Heart right ventricle (tissue), 16 donors: ENCODE results near the gene MID1IP1. TPM values are rescaled to one million over a fixed set of nuclear protein-coding genes. Genes with fewer than 3 reads are reported as not detected.

Experiments used
- ATAC-seq, 8 donors: fragments of 200-7000 bp; cut with Tn5 transposase; one replicate each; pipeline ENCODE4 v1.9.1; 2020; ENCODE audit warnings: mild to moderate bottlenecking in 8 of 8, moderate library complexity in 8 of 8, moderate number of reproducible peaks in 1 of 8
- DNase-seq, 2 donors: peaks; one replicate each; pipeline ENCODE4 v3.0.0-alpha.2; 2020
- H3K27ac ChIP-seq, 10 donors: fragments of 200-600 bp; sonication (generic) in 2 of 10; one replicate each; pipeline versions ENCODE4 v1.5.0 to v1.8.0; 2020 to 2022; ENCODE audit warnings: mild to moderate bottlenecking in 3 of 10
- H3K27me3 ChIP-seq, 7 donors: fragments of 200-600 bp; one replicate each; pipeline ENCODE4 v1.8.0; 2021 to 2022; ENCODE audit warnings: mild to moderate bottlenecking in 2 of 7
- H3K36me3 ChIP-seq, 9 donors: fragments of 200-600 bp; sonication (generic) in 1 of 9; one replicate each; pipeline versions ENCODE4 v1.5.0 to v1.8.0; 2020 to 2022; ENCODE audit warnings: mild to moderate bottlenecking in 2 of 9
- H3K4me1 ChIP-seq, 9 donors: fragments of 200-600 bp; sonication (generic) in 1 of 9; one replicate each; pipeline versions ENCODE4 v1.5.0 to v1.8.0; 2020 to 2022; ENCODE audit warnings: mild to moderate bottlenecking in 4 of 9
- H3K4me3 ChIP-seq, 10 donors: fragments of 200-600 bp; sonication (generic) in 2 of 10; one replicate each; pipeline versions ENCODE4 v1.5.0 to v1.8.0; 2020 to 2022; ENCODE audit warnings: mild to moderate bottlenecking in 7 of 10, moderate library complexity in 2 of 10
- H3K9me3 ChIP-seq, 11 donors: fragments of 200-600 bp in 10 of 11; sonication (generic) in 2 of 11; one replicate each; pipeline versions ENCODE4 v1.5.0 to v1.8.0; 2013 to 2022; ENCODE audit warnings: mild to moderate bottlenecking in 2 of 11, control low read depth in 1 of 11, moderate library complexity in 1 of 11
- WGBS, 2 donors: extraction: QIAGEN DNeasy Blood & Tissue Kit; methylation state at CpG; one replicate each; pipeline ENCODE4 v1.1.7; 2013; ENCODE audit warnings: inconsistent platforms in 1 of 2; 5-methylcytosine and 5-hydroxymethylcytosine counted together
- intact Hi-C, 10 donors: fragments of 100-400 bp; cut with DNase I; formaldehyde crosslinking; loops; one replicate each; pipeline versions ENCODE4 v1.11.1 to v1.14.2; 2022
- polyA plus RNA-seq, 2 donors: library from polyadenylated mRNA; stranded (reverse); fragments of 200-250 nt; gene quantifications; one replicate each; pipeline ENCODE4 v1.2.3, GENCODE V29; 2013
- total RNA-seq, 10 donors: library from RNA; stranded (reverse); fragmentation: NEBNext Ultra II Directional in 3 of 10; extraction: Animal tissue kit (Norgen Biotek cat#: 25700) in 3 of 10; gene quantifications; one replicate each; pipeline versions ENCODE4 v1.2.1 to v1.2.4, GENCODE V29; 2021 to 2023
- TF ChIP-seq, protein P1 (sequence below), 9 donors: fragments of 200-600 bp; sonication (generic) in 2 of 9; IDR thresholded peaks; one replicate each; pipeline versions ENCODE4 v1.5.0 to v1.8.0; 2021 to 2022; ENCODE audit warnings: antibody characterized with exemption in 9 of 9, mild to moderate bottlenecking in 5 of 9, moderate library complexity in 1 of 9
- donor health status: Arrhythmogenic right ventricular cardiomyopathy.
- donor health status: ischemic (EF 13 %, LVEDD 7.1; RV severe dilation, severe dysfunction).
- donor health status: healthy with polysubstance abuse.
- donor health status: DM: no; HTN: yes; CAD: no.
- donor health status: DM: no; HTN: no; CAD: no.
- donor health status: ischemic (EF 25% LVEDD 6.9; RV normal size, moderate dysfunction).
- donor health status: ischemic (EF 25% LVEDD 5.7; RV mildly dilated, moderate dysfunction).
- donor health status: healthy.
- donor health status: DM: yes; HTN: yes; CAD: no.
- donor health status: Ischemic cardiomyopathy.
- donor health status: ischemic (EF 35%, LVEDD 5.7; RV mildly dilated, moderate dysfunction).
- donor health status: nonischemic (EF 11% LVEDD 7.7; RV severe dilation, severe dysfunction).
- donor health status: DM: yes; HTN: yes; CAD: no.
- donor health status: PGD.
- donor health status: ischemic (EF 29% LVEDD 5.4; RV normal size, mild dysfunction).
- donor health status: nonischemic (EF 23%, LVEDD 6.1; RV moderate dilation, normal function).

Gene MID1IP1
- total and polyA plus RNA-seq, 12 donors: 15.2 to 171 (median 26.9) TPM

DNA sequence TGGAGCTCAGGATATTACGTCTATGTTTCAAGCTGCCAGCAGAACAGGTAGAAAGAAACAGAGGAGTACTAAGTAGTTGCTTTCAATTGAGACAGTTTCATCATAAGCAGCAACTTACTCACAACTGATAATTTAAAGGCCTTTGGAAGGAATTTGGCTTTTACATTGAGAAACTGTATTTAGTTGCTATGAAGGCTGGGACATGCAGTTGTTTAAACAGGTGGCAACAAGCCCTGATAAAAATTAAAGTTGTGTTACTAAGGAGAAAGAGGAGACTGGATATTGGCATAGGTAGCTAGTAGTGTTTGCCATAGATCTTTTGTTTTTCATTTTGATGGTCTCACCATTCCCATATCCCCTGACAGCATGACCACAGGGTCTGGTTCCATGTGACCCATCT, 18.4 kb downstream of the MID1IP1 start:
- no peak for ATAC-seq
- Histone ChIP-seq H3K27ac (no peak overlapping the region), H3K4me1 (peaks cover 0 to 22% (median 11%) of the 10 kb centered on the region in 9 donors), H3K27me3 (peaks cover 0 to 4% (median 0%) of the 10 kb centered on the region in 7 donors), H3K36me3 (no peaks in the 10 kb centered on the region), H3K9me3 (no peaks in the 10 kb centered on the region), H3K4me3 (no peak overlapping the region)
- 94 to 100% methylated on average over 1 of the region's 1 CpG for WGBS, 2 donors
- TF ChIP-seq, protein P1, sequence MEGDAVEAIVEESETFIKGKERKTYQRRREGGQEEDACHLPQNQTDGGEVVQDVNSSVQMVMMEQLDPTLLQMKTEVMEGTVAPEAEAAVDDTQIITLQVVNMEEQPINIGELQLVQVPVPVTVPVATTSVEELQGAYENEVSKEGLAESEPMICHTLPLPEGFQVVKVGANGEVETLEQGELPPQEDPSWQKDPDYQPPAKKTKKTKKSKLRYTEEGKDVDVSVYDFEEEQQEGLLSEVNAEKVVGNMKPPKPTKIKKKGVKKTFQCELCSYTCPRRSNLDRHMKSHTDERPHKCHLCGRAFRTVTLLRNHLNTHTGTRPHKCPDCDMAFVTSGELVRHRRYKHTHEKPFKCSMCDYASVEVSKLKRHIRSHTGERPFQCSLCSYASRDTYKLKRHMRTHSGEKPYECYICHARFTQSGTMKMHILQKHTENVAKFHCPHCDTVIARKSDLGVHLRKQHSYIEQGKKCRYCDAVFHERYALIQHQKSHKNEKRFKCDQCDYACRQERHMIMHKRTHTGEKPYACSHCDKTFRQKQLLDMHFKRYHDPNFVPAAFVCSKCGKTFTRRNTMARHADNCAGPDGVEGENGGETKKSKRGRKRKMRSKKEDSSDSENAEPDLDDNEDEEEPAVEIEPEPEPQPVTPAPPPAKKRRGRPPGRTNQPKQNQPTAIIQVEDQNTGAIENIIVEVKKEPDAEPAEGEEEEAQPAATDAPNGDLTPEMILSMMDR (IDR thresholded peaks at IDR 0.05): no peak
- intact Hi-C loops: no loop called here
- DNase-seq: no peak

DNA sequence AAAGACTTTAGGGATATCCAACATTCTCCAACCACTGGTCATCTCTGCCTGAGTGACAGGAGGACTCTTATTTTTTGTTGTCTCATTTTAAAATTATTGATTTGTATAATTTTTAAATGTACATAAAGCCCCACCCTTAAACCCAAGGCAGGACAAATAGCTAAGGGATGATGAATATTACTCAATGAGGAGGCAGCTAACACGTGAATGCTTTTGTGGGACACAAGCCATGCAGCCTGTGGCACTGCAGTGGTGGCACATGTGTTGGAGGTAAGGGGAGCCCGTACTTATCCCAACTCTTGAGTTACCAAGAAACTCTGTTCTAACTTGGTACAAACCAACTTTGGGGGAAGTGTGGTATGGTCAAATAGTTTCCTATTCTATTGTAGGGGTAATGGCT, 19.5 kb downstream of the MID1IP1 start:
- H3K9me3 ChIP-seq: no peaks in the 10 kb centered on the region
- ATAC-seq: no peak
- peaks cover 0 to 4% (median 0%) of the 10 kb centered on the region in 7 donors for H3K27me3 ChIP-seq
- intact Hi-C loops: no loop called here
- H3K4me1 ChIP-seq: peaks cover 0 to 22% (median 11%) of the 10 kb centered on the region in 9 donors
- no peak overlapping the region for H3K27ac ChIP-seq
- 95 to 96% methylated on average over 2 of the region's 2 CpGs for WGBS, 2 donors
- no peak for DNase-seq
- TF ChIP-seq, protein P1 (IDR thresholded peaks at IDR 0.05): no peak
- no peak overlapping the region for H3K4me3 ChIP-seq
- H3K36me3 ChIP-seq: no peaks in the 10 kb centered on the region

GRCh38 chrX:38824176-38824575, 22.9 kb downstream of the MID1IP1 start:
- Histone ChIP-seq H3K4me3 (no peak overlapping the region), H3K36me3 (no peaks in the 10 kb centered on the region), H3K9me3 (no peaks in the 10 kb centered on the region), H3K4me1 (no peaks in the 10 kb centered on the region), H3K27me3 (peaks cover 0 to 11% (median 0%) of the 10 kb centered on the region in 7 donors), H3K27ac (no peak overlapping the region)
- ATAC-seq (no peak), DNase-seq (no peak)
- 95 to 96% methylated on average over 2 of the region's 2 CpGs for WGBS, 2 donors
- intact Hi-C loops: no loop called here
- TF ChIP-seq, protein P1 (IDR thresholded peaks at IDR 0.05): no peak

- Histone ChIP-seq H3K27ac (no peak overlapping the region), H3K9me3 (no peaks in the 10 kb centered on the region), H3K4me1 (no peaks in the 10 kb centered on the region), H3K27me3 (peaks cover 0 to 8% (median 0%) of the 10 kb centered on the region in 7 donors), H3K4me3 (no peak overlapping the region), H3K36me3 (no peaks in the 10 kb centered on the region)
- ATAC-seq (no peak), DNase-seq (no peak)
- 62 to 83% methylated on average over 2 of the region's 2 CpGs for WGBS, 2 donors
- intact Hi-C loops: no loop called here
- TF ChIP-seq, protein P1 (IDR thresholded peaks at IDR 0.05): no peak
These were observed 30.7 kb downstream of the MID1IP1 start for GRCh38 chrX:38831949-38832348.
